NCI-H2107 (cell line): ENCODE results near the gene BCL6B.

Source experiments
- DNase-seq: peaks from one replicate; lab custom pipeline; 2025; lab: John Stamatoyannopoulos, UW

BCL6B gene

DNA sequence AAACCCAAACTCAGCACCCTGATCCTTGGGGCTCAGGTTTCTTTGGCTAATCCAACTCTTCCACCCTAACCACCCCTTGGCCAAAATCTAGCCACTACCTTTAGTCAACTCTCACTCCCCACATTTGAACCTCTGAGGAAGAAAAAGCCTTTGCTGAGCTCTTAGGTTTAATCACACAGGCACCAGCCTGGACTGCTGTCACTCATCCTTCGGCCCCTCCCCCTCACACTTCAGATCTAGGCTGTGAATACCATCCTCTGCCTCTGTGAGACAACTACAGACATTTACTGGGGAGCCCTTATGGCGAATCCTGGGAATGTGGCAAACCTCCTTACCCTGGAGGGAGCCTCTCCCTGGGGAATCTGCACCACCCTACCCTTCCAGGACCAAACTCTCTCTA, 15.7 kb upstream of the BCL6B start:
- DNase-seq: no peak

DNA sequence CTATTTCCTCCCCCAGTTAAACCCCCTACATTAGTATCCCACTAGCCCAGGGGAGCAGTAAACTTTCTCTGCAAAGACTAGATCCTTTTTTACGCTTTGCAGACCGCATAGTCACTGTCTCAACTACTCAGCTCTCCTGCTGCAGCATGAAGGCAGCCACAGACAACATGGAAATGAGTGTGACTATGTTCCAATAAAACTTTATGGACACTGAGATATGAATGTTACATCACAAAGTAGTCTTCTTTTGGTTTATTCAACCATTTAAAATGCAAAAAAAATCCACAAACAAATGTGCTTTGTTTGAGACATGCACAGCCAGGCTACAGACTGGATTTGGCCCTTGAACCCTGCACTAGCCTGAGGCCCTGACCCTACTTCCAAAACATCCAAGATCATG, 12.3 kb upstream of the BCL6B start:
- no peak for DNase-seq

DNA sequence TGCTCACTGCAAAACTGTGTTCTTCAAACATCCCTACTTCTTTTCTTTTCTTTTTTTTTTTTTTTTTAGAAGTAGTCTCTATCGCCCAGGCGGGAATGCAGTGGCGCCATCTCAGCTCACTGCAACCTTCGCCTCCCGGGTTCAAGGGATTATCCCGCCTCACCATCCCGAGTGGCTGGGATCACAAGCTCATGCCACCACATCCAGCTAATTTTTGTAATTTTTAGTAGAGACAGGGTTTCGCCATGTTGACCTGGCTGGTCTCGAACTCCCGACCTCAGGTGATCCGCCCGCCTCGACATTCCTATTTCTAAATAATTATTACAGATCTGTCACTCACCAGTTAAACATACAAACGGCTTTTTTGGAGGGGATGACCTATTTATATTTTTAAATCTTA, 11.4 kb upstream of the BCL6B start:
- DNase-seq: no peak

DNA sequence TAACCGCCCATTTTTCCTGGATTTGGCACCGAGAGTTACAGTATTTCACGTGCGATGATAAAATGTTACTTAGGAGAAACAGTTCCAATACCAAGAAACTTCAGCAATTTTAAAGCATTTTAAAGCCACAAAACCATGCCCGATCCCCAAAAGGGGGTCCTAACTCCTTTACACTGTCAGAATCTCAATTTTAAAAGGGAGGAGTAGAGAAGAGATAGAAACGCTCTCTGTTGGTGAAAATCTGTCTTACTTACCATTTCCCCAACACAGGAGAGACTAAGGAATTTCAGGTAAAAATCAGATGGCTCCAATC, 11.0 kb upstream of the BCL6B start:
- DNase-seq: no peak

GRCh38 chr17:7014261-7014994, 8.4 kb upstream of the BCL6B start:
- peak; percentile 82 for DNase-seq

DNA sequence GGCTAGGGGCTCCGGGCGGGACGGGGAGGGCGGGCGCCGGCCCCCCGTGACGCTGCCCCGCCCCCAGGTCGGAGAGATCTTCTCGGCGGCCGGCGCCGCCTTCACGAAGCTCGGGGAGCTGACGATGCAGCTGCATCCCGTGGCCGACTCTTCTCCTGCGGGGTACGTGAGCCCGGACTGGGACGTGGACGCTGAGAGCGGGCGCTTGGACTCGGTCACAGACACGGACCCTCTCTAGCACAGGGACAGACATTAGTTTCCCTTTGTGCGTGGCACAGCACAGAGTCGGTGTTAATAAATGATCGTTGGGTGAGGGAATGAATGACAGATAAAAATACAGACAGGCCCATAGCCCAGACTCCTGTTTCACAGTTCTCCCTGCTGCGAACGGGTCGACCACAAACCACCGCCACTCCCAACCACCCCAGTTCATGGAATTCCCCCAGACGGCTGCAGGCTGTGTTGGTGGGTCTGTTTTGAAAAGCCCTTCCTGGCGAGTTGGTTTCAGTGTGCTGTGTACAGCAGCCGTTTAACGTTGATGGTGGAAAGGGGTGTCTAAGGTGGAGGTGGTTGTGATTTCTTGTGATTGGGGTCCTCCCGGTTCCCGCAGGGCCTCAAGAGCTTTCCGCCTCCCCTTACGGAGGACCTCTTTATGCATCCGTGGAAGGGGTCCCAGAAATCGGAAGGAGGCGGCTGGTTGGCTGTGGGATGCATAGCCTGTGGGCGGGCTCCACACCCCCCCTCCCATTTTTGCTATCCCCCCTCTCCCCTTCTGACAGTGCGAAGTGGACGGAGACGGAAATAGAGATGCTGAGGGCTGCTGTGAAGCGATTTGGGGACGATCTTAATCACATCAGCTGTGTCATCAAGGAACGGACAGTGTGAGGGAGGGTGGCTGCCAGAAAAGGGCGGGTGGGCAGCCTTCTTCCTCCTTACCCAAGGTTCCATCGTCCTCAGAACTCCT, 7.6 kb upstream of the BCL6B start:
- no peak for DNase-seq

- no peak for DNase-seq
Observed at GRCh38 chr17:7016418-7016817, 6.4 kb upstream of the BCL6B start.

- DNase-seq: no peak
Observed at GRCh38 chr17:7016886-7017826, 5.7 kb upstream of the BCL6B start.

GRCh38 chr17:7017827-7018200, 5.0 kb upstream of the BCL6B start:
- DNase-seq: no peak

DNA sequence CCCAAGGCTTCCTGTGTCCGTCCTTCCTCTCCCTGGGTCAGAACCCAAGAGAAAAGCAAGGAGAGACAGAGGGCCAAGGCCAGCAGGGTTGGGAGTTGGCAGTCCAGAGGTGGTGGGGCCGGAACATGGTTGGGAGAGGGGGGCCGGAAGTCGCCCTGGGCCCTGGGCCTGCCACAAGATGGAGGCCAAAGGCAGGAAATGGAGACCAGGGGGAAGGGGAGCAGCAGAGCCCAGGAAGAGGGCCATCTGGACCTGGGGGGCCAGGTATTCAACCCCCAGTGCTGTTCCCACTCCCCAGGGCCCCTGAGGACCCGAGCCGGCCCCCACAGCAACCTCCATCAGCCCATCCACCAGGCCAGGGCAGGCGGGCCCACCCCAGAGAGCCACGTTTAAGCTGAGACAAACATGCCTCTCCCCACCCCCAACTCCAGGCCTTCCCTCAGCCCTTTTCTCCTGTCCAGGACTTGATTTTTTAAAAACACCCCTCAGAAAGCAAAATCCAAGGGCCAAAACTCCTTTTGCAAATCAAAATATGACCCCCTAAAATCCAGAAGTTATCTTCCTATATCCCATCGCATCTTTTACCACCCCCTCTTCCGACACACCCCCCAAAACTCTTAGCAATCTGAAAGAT, 4.4 kb upstream of the BCL6B start:
- DNase-seq: no peak

DNA sequence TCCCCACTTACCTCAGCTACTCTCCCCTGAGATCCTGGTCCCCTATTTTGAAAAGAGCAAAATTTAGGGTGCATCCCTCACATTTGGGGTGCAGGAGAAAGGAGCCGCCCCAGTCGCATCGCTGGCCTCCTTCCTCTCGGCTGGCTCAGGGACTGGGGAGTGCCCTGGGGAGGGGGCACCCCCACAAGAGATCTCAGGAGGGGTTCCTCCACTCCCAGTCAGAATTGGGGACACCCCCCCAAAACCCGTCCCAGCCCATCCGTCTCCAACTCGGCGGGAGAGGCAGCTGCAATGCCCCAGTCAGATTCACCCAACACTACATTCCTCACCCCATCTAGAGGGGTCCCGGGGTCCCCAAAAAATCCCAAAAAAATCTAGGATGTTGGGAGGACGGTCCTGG, 3.5 kb upstream of the BCL6B start:
- DNase-seq: no peak

DNA sequence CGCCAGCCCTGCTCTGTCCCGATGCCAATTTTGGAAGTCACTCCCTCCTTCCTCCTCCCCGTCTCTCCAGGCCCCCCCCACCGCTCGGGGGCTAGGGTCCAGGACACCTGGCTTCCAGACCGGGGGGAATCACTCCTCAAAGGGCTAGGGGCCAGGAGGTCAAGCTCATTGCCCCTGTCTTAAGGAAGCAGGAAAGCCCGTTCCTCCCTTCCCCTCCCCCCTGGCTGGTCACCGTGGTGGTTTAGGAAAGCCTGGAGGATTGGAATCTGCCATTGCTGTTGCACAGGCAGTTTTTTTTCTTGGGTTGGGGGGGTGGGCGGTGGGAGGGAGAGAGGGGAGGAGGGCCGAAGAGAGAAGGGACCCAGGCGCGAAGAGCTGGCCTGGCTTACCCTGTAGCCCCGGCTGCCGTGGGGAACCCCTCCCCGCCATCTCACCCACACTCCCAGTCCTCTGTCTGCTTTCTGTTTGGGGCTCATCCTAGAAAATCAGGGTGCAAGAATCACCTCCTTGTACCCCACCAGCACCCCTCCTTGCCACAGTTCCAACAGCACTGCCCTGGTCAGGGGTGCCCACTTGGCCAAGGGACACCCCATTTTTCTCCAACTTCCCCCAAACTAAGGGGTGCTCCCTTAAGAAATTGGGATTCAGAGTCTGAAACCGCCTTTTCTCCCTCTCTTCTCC, 2.9 kb upstream of the BCL6B start:
- DNase-seq: peak; percentile 24

DNA sequence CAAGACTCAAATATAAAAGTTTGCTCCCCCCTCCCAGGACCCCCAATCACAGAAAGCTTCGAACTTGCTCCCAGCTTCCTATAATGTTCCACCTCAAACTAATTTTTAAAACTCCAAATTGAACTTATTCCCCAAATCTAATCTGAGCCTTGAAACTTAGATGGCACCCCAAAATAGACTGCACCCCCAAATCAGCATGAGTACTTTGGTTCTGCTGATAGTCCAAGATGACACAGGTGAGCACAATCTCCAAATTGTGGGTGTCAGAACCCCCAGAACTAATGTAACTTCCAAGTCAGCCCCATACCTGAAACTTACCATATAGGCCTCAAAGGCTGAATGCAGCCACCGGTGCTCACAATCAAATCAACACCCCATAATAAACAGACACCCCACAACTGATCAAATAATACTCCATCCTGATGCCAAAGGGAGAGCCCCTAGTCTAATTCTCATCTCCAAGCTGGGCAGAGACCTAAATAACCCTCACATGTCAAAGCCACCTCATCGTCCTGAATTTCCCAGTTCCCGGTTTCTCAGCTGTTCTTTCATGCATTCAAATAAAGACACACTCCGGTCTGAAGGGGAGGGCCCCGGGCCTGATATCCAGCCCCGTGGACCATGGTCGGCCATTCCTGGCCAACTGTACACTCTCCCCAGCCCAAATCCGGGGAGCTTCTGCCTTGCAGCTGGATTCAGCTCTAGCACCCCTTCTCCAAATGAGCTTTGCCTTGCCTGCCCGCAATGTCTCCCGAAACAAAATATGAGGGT, 1.8 kb upstream of the BCL6B start:
- no peak for DNase-seq

GRCh38 chr17:7021993-7022778, 664 bp upstream of the BCL6B start:
- peak; percentile 35 for DNase-seq

GRCh38 chr17:7023576-7024401, 939 bp downstream of the BCL6B start:
- DNase-seq: no peak

- no peak for DNase-seq
Observed at GRCh38 chr17:7024402-7024785, 1.5 kb downstream of the BCL6B start.

DNA sequence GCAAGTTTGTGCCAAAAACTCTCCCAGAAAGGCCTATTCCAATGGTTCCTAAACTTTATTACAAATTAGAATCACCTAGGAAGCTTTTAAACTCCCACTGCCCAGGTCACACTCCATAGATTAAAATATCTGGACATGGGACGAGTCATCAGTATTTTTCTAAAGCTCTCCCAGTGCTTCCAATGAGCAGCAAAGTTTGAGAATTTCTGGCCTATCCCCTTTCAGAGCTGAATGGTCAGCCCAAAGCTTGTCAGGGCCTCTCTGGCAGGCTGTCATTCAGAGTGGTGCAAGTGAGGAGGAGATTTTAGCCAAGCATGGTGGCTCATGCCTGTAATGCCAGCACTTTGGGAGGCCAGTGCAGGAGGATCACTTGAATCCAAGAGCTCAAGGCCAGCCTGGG, 2.4 kb downstream of the BCL6B start:
- DNase-seq: no peak

- DNase-seq: no peak
Observed at GRCh38 chr17:7026471-7027115, 3.7 kb downstream of the BCL6B start.
